IMR-90 (cell line): ENCODE measurements around the gene CHD6. TPM values are rescaled to one million over a fixed set of nuclear protein-coding genes. Genes with fewer than 3 reads are reported as not detected.

ENCODE experiments used
- ATAC-seq: fragments of 200-7000 bp; cut with Tn5 transposase; 2 replicates; pipeline ENCODE4 v1.9.1; 2020; ENCODE audit warnings: low read depth, mild to moderate bottlenecking, moderate library complexity
- BruUV-seq: library from RNA; stranded (reverse); fragments of 400-500 nt; replicated peaks from 2 replicates; lab custom pipeline; 2021; lab: Mats Ljungman, UMichigan
- CTCF ChIA-PET: fragments of 300-600 bp; formaldehyde crosslinking; extraction: SDS; loops from one replicate; lab custom pipeline; 2021; ENCODE audit warnings: antibody characterized with exemption; lab: Yijun Ruan, JAX
- POLR2A ChIA-PET: fragments of 300-600 bp; sonication (Branson Sonifier 250); formaldehyde crosslinking; loops from one replicate; lab custom pipeline; 2022; ENCODE audit warnings: antibody characterized with exemption; ENCODE audit not compliant: unreplicated experiment; lab: Charles Lee
- DNase-seq: peaks from one replicate; pipeline ENCODE4 v3.0.0; 2013
- H2AFZ ChIP-seq: replicated peaks from 2 replicates; pipeline ENCODE3; 2013; ENCODE audit warnings: low read length, mild to moderate bottlenecking; ENCODE audit not compliant: poor library complexity
- H2AK5ac ChIP-seq: 2 replicates; pipeline ENCODE4 v1.6.1; 2013; ENCODE audit warnings: low read depth, low read length, inconsistent platforms
- H2AK9ac ChIP-seq: replicated peaks from 2 replicates; pipeline ENCODE3; 2013; ENCODE audit warnings: mild to moderate bottlenecking, low read depth, low read length, moderate library complexity; ENCODE audit not compliant: poor library complexity
- H2BK120ac ChIP-seq: 2 replicates; pipeline ENCODE4 v1.6.1; 2013; ENCODE audit warnings: low read depth, low read length, inconsistent platforms
- H2BK15ac ChIP-seq: 3 replicates; pipeline ENCODE4 v1.6.1; 2013; ENCODE audit warnings: low read depth, low read length, inconsistent platforms
- H2BK20ac ChIP-seq: 2 replicates; pipeline ENCODE4 v1.6.1; 2013; ENCODE audit warnings: low read depth, mild to moderate bottlenecking, inconsistent platforms, low read length, moderate library complexity
- H2BK5ac ChIP-seq: 2 replicates; pipeline ENCODE4 v1.6.1; 2013; ENCODE audit warnings: mild to moderate bottlenecking, low read depth, low read length, inconsistent platforms; ENCODE audit not compliant: poor library complexity, severe bottlenecking
- H3K14ac ChIP-seq: replicated peaks from 2 replicates; pipeline ENCODE4 v1.6.1; 2013; ENCODE audit warnings: low read depth, low read length, inconsistent platforms
- H3K18ac ChIP-seq: 2 replicates; pipeline ENCODE4 v1.6.1; 2013; ENCODE audit warnings: low read depth, low read length, control low read depth
- H3K23ac ChIP-seq: 2 replicates; pipeline ENCODE4 v1.6.1; 2013; ENCODE audit warnings: low read depth, low read length, inconsistent platforms
- H3K27ac ChIP-seq: 2 replicates; pipeline ENCODE4 v1.5.1; 2013; ENCODE audit warnings: mild to moderate bottlenecking, control low read depth, low read length; ENCODE audit not compliant: insufficient read depth
- H3K27me3 ChIP-seq: 2 replicates; pipeline ENCODE4 v1.6.1; 2013; ENCODE audit warnings: low read length; ENCODE audit not compliant: control insufficient read depth, insufficient read depth
- H3K36me3 ChIP-seq: 2 replicates; pipeline ENCODE4 v1.6.1; 2013; ENCODE audit warnings: low read length, mixed read lengths; ENCODE audit not compliant: control insufficient read depth, insufficient read depth
- H3K4ac ChIP-seq: 2 replicates; pipeline ENCODE4 v1.6.1; 2013; ENCODE audit warnings: low read depth, low read length, inconsistent platforms
- H3K4me1 ChIP-seq: 2 replicates; pipeline ENCODE4 v1.6.1; 2013; ENCODE audit warnings: low read length, mixed read lengths; ENCODE audit not compliant: control insufficient read depth, insufficient read depth
- H3K4me2 ChIP-seq: 2 replicates; pipeline ENCODE4 v1.6.1; 2013; ENCODE audit warnings: low read depth, mild to moderate bottlenecking, control low read depth, low read length, moderate library complexity
- H3K4me3 ChIP-seq: 2 replicates; pipeline ENCODE4 v1.5.1; 2013; ENCODE audit warnings: low read depth, mild to moderate bottlenecking, control low read depth, low read length, moderate library complexity; ENCODE audit not compliant: insufficient read depth
- H3K56ac ChIP-seq: 2 replicates; pipeline ENCODE4 v1.6.1; 2013; ENCODE audit warnings: low read length, inconsistent platforms; ENCODE audit not compliant: insufficient read depth; ENCODE audit errors: extremely low read depth
- H3K79me1 ChIP-seq, 2 experiments: 2 replicates each; pipeline ENCODE4 v1.6.1; 2013; ENCODE audit warnings: low read length in 2 of 2, inconsistent platforms in 1 of 2, low read depth in 1 of 2
- H3K9ac ChIP-seq: 2 replicates; pipeline ENCODE4 v1.6.1; 2013; ENCODE audit warnings: low read depth, low read length, control low read depth
- H3K9me1 ChIP-seq: 2 replicates; pipeline ENCODE4 v1.6.1; 2013; ENCODE audit warnings: low read length, inconsistent platforms; ENCODE audit not compliant: insufficient read depth
- H3K9me3 ChIP-seq: 2 replicates; pipeline ENCODE4 v1.6.1; 2013; ENCODE audit warnings: low read length; ENCODE audit not compliant: control insufficient read depth, insufficient read depth
- H4K20me1 ChIP-seq: 2 replicates; pipeline ENCODE4 v1.6.1; 2013; ENCODE audit warnings: low read length, inconsistent platforms; ENCODE audit not compliant: insufficient read depth
- H4K5ac ChIP-seq: 2 replicates; pipeline ENCODE4 v1.6.1; 2013; ENCODE audit warnings: mild to moderate bottlenecking, low read depth, low read length, control low read depth
- H4K8ac ChIP-seq, 2 experiments: 2 replicates each; pipeline ENCODE4 v1.6.1; 2013; ENCODE audit warnings: low read depth in 2 of 2, low read length in 2 of 2, control low read depth in 1 of 2, inconsistent platforms in 1 of 2
- H4K91ac ChIP-seq: 2 replicates; pipeline ENCODE4 v1.6.1; 2013; ENCODE audit warnings: low read depth, low read length, inconsistent platforms; ENCODE audit not compliant: insufficient read depth
- BHLHE40 ChIP-seq: fragments of 150-350 bp; IDR thresholded peaks from 2 replicates; pipeline ENCODE4 v1.6.1; 2016; ENCODE audit warnings: mild to moderate bottlenecking, low read depth, low read length
- CEBPB ChIP-seq: IDR thresholded peaks from 2 replicates; pipeline ENCODE4 v1.6.1; 2012; ENCODE audit warnings: low read depth, low read length, improper control_type of control experiment
- MAZ ChIP-seq: IDR thresholded peaks from 2 replicates; pipeline ENCODE4 v1.6.1; 2012; ENCODE audit warnings: low read depth, mild to moderate bottlenecking, low read length, improper control_type of control experiment, moderate library complexity, borderline replicate concordance
- MXI1 ChIP-seq: IDR thresholded peaks from 2 replicates; pipeline ENCODE4 v1.6.1; 2012; ENCODE audit warnings: low read depth, mild to moderate bottlenecking, low read length, moderate library complexity, borderline replicate concordance
- POLR2A ChIP-seq: IDR thresholded peaks from 2 replicates; pipeline ENCODE4 v1.6.1; 2012; ENCODE audit warnings: mild to moderate bottlenecking, low read depth, low read length
- RAD21 ChIP-seq: IDR thresholded peaks from 2 replicates; pipeline ENCODE4 v1.6.1; 2012; ENCODE audit warnings: low read length, improper control_type of control experiment
- RCOR1 ChIP-seq: IDR thresholded peaks from 2 replicates; pipeline ENCODE4 v1.6.1; 2012; ENCODE audit warnings: mild to moderate bottlenecking, low read length, improper control_type of control experiment; ENCODE audit not compliant: insufficient replicate concordance
- SMC3 ChIP-seq: fragments of 150-350 bp; IDR thresholded peaks from 2 replicates; pipeline ENCODE4 v1.6.1; 2016; ENCODE audit warnings: low read depth, mild to moderate bottlenecking, antibody characterized with exemption, low read length, moderate library complexity
- WGBS, 2 experiments: methylation state at CpG; one replicate each; pipeline versions ENCODE4 v1.1.5 to v1.1.7; 2013; ENCODE audit warnings: missing lambda C conversion rate in 2 of 2; ENCODE audit not compliant: insufficient read length in 1 of 2; ENCODE audit errors: extremely low coverage in 2 of 2; 5-methylcytosine and 5-hydroxymethylcytosine counted together
- dilution Hi-C: fragments of 300-500 bp; cut with HindIII; formaldehyde crosslinking; loops from one replicate; pipeline ENCODE4 v1.14.3; 2018; ENCODE audit warnings: low sequenced_read_pairs; ENCODE audit not compliant: unreplicated experiment
- in situ Hi-C: fragments of 300-500 bp; cut with MboI; formaldehyde crosslinking; loops from 3 replicates; pipeline ENCODE4 v1.14.3; 2019; ENCODE audit warnings: low sequenced_read_pairs, inconsistent platforms, mixed read lengths
- intact Hi-C: fragments of 100-400 bp; cut with micrococcal nuclease; formaldehyde crosslinking; loops from 2 replicates; pipeline ENCODE4 v1.10.0; 2022
- polyA plus RNA-seq, 3 experiments: library from polyadenylated mRNA; depleted of rRNA; stranded (reverse); fragments of >200 nt; gene quantifications; 2 replicates each; pipeline ENCODE4 v1.2.3, GENCODE V29; 2012; ENCODE audit warnings: low replicate concordance in 1 of 3
- total RNA-seq: library from RNA; depleted of rRNA; stranded (reverse); fragments of >200 nt; gene quantifications from 2 replicates; pipeline ENCODE4 v1.2.3, GENCODE V29; 2012
- TF ChIP-seq, protein P1 (sequence below): fragments of 150-350 bp; IDR thresholded peaks from 2 replicates; pipeline ENCODE4 v1.6.1; 2016; ENCODE audit warnings: low read depth, mild to moderate bottlenecking, low read length, moderate library complexity, borderline replicate concordance
- TF ChIP-seq, protein P2 (sequence below): fragments of 150-350 bp; IDR thresholded peaks from 2 replicates; pipeline ENCODE4 v1.6.1; 2017; ENCODE audit warnings: mild to moderate bottlenecking, antibody characterized with exemption, low read length, low read depth

CHD6 gene
- total and polyA plus RNA-seq, 2 of the 4 experiments (the other 2 are of a cell fraction) = 8.8 to 26.7 TPM

DNA sequence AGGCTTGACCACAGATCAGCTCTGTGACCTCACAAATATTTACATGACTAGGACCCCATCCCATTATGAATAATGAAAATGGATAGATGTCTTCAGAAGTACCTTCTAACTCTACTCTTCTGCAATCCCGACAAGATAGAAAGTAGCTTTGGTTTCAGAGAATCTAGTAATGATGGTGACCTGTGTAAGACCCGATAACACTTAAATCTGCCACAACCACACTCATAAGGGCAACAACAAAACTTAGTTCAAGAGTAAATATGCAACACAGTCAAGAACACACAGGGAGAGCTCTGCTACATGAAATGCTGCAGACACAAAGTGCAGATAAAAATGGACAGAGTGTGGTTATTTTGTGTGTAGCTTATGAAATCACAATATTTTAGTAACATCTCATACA lies 9.6 kb downstream of the CHD6 start:
- no TSS peak for BruUV-seq
- Histone ChIP-seq H4K20me1 (peaks cover 61% of the 10 kb centered on the region), H3K9me1 (peaks cover 4% of the 10 kb centered on the region; the same call in 1 of the 2 replicates), H3K4me3 (no peak overlapping the region), H3K4me1 (no peaks in the 10 kb centered on the region; the same call in 1 of the 2 replicates), H3K9ac (no peak overlapping the region), H3K18ac (no peak overlapping the region), H2BK120ac (no peak overlapping the region), H4K8ac (no peak overlapping the region), H3K27me3 (no peaks in the 10 kb centered on the region), H3K4ac (no peak overlapping the region), H3K36me3 (no peaks in the 10 kb centered on the region), H2AK5ac (no peak overlapping the region), H3K4me2 (no peak overlapping the region), H2BK20ac (no peak overlapping the region), H3K23ac (no peak overlapping the region), H3K9me3 (no peaks in the 10 kb centered on the region), H2BK15ac (no peak overlapping the region), H3K14ac (no peak overlapping the region), H4K91ac (no peak overlapping the region), H2AK9ac (no peak overlapping the region), H3K27ac (no peak overlapping the region), H3K79me1 (peaks cover 37 to 62% of the 10 kb centered on the region in 2 experiments), H2AFZ (no peak overlapping the region), H2BK5ac (no peak overlapping the region), H3K56ac (no peak overlapping the region), H4K5ac (no peak overlapping the region)
- WGBS, 2 experiments = no CpG with 5 or more reads among the region's 2 CpGs
- ChIA-PET CTCF (no interaction called here), POLR2A (no interaction called here)
- in situ Hi-C loops (loop anchor here (5.0 to 25.0 kb wide), 3 partner anchors 86 to 646 kb away; no protein-coding TSS in a partner anchor), dilution Hi-C loops (no loop called here), intact Hi-C loops (no loop called here)
- no peak for DNase-seq
- no peak for ATAC-seq
- no peak for TF ChIP-seq MXI1
- TF ChIP-seq CEBPB = no peak
- TF ChIP-seq, protein P1, sequence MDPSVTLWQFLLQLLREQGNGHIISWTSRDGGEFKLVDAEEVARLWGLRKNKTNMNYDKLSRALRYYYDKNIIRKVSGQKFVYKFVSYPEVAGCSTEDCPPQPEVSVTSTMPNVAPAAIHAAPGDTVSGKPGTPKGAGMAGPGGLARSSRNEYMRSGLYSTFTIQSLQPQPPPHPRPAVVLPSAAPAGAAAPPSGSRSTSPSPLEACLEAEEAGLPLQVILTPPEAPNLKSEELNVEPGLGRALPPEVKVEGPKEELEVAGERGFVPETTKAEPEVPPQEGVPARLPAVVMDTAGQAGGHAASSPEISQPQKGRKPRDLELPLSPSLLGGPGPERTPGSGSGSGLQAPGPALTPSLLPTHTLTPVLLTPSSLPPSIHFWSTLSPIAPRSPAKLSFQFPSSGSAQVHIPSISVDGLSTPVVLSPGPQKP = no peak
- TF ChIP-seq BHLHE40 = no peak
- TF ChIP-seq, protein P2, sequence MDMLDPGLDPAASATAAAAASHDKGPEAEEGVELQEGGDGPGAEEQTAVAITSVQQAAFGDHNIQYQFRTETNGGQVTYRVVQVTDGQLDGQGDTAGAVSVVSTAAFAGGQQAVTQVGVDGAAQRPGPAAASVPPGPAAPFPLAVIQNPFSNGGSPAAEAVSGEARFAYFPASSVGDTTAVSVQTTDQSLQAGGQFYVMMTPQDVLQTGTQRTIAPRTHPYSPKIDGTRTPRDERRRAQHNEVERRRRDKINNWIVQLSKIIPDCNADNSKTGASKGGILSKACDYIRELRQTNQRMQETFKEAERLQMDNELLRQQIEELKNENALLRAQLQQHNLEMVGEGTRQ = no peak
- TF ChIP-seq RAD21 = no peak
- TF ChIP-seq RCOR1 = no peak
- no peak for TF ChIP-seq POLR2A
- TF ChIP-seq SMC3 = no peak
- TF ChIP-seq MAZ = no peak
